ENCODE measurements around the gene PRKCH.

The PRKCH gene

DNA sequence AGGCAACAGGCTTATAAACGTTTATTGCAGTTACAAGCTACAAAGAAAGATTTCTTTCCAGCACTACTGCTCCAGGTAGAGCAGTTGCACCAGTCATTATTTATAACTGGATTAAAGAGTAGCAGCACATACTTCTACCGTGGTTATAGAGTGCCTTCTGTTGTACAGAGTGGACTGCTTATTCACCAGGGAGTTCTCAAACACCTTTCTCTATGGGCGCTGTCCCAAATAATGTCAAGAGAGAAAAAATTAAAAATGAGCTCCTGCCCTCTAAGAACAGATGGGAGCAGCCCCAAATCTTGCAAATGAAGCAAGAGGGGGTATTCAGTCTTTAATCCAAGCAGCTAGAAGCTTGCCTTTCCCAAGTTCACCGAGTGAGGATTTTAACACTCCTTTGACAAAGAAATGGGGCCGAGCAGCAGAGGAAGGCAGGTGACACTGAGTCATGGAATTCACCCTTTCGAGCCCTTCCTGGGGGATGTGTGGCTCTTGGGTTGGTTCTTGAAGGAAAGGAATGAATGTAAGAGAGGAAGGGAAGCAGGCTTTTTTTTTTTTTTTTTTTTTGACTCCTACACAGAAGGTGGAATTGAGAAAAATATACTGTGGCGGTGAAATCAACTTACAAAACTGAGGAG, 181.2 kb downstream of the PRKCH start:
- in situ Hi-C loops (cut with MboI; ENCODE audit: low sequenced_read_pairs): no loop called here

DNA sequence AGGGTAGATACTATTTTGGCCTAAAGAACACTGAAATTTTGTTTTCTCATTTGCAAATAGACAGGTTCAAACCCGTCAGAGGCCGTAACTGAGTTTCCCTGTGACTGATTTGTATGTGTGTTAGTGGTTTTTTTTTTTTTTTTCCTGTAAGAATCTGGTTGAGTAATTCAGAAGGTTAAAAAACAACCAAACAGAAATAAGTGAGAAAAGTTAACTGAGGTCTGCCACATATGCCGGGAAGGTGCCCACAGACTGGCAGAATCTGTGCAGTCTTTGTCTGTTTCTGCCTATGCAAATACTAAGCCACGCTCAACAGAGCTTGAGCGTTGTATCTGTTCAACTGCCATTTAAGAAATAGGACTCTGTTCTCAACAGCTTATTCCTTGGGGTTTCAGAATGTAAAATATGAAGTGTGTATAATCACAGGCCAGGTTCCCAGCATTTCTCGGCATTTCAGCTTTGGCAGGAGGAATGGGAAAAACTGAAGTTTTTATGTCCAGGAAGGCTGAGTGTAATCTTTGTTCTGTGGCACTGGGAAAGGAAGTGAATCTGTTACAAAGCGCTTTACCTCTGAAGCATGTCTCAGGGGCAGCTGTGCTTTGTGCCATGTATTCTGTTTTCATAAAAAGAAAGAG, 181.9 kb downstream of the PRKCH start:
- in situ Hi-C loops (cut with MboI; ENCODE audit: low sequenced_read_pairs): no loop called here

DNA sequence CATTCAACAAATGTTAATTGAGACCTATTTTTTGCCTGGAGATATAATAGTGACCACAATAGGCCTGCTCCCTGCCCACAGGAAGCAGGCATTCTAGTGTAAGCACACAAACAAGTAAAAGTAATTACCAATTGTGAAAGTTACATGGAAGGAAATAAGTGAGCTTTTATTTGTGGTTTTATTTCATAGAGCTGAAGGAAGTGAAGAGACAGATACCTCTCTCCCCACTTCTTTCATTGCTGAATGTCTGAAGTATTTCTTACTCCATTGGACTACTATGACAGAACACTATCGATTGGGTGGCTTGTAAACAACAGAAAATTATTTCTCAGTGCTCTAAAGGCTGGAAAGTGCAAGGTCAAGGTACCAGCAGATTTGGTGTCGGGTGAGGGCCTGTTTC, 183.5 kb downstream of the PRKCH start:
- in situ Hi-C loops (cut with MboI; ENCODE audit: low sequenced_read_pairs): no loop called here

DNA sequence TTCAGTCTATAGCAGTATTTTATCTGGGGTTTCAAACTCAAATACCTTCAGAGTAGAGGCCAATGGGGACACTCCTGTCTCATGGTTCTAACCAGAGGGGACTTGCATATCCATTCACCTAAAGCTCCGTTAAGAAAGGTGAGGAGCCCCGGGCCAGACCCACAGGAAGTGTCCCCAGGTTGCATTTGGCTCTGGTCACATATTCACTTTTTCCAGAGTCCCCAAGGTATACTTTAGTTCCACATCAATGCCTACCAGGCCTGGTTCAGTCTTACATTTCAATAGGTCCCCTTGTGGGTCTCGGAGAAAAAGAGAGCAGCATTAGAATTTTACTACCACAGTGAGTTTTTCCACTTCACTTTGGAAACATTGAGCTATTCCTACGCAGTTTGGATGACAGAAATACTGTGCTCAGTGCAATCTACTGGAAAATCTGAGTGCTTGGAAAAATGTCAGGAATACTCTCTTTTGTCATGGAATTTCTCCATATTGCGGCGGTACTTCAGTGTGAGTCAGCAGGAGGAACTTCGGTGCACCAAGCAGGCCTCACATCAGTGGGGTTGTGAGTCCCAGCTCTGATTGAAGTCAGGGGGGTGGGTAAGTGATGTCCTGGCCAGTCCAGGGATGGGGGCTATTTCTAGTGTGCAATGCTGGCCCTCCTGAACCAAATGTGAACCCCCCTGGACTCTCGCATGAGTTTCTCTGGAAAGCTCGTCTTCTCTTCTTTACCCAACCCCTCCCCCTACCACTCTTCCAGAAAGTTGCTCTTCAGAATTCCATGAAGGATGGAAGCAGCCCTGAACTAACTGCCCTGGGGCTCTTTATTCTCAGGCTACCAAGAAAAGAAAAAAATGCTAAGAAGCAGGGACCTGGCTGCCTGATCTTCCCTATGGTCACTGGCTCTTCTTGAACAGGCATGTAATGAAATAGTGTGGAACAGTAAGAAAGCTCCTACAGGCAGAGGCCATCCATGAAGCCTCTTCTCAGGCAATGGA, 184.7 kb downstream of the PRKCH start:
- in situ Hi-C loops (cut with MboI; ENCODE audit: low sequenced_read_pairs): no loop called here

DNA sequence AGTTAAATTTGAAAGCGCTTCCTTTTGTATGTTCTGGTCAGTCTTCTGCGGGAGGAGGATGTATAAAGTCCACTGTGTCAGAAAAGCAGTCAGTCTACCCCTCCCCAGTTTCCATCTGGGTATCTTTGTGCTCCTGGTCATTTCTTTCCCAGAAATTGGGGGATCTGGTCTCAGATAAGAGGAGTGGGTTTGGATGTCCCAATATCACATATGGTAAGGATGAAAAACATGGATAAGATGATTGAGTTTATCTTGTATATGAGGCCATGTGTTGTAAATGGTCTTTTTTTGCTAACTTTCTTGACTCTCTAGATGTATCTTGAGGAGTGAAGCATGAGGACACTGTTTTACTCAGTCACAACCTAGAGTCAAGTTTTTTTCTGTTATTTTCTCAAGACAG, 187.1 kb downstream of the PRKCH start:
- in situ Hi-C loops (cut with MboI; ENCODE audit: low sequenced_read_pairs): no loop called here

DNA sequence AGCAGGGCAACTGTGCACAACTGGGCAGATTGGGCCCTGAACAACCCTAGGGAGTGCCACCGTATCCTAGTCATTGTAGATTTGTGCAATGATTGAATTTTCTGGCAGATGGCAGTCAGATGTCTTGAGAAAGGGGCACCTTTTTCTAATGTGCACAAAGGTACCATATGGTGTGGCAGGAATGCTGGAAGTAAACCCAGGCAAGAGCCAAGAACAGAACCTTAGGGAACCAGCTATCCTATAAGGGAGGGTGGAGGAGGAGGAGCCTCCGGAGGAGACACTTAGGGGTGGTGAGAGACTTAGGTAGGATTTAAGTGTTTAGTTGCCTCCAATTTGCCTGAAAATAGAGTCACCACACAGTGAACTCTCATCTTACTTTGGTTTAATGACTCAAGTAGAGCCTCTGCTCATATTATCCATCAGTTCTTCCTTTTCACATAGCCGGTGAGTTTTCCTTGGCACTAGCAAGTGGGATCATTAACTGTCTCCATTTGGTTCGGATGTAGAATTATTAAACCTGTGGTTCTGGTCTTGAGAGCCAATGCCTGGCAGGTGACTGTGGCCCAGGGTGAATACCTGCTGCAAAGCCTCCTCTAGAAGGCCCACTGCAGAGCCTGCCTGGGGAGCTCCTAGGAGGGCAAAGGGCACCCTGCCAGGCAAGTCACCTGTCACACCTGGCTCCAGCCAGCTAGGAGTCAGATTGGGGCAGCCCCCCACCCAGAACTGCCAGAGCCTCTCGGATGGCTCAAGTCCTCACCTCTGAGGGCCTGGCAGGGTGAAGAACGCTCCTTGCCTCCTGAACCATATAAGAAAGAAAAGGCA, 189.6 kb downstream of the PRKCH start:
- in situ Hi-C loops (cut with MboI; ENCODE audit: low sequenced_read_pairs): no loop called here

DNA sequence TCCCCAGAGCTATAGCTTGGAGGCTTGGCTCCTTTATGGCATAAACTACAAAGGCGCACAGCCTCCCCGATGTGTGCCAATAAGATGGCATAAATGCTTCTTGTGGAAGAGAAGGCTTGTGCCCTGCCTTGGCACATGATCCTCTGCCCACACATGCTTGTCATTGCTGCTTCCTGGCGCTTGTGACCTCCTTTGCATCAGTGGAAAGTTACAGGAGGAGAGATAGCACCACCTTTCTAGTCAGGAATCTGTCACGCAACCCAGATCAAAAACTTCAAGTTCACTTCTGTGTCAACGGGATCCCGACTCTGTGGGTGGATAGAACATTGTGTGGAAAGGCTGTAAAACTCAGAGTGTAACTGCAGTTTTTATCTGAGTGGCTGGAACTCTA, 190.2 kb downstream of the PRKCH start:
- in situ Hi-C loops (cut with MboI; ENCODE audit: low sequenced_read_pairs): no loop called here

DNA sequence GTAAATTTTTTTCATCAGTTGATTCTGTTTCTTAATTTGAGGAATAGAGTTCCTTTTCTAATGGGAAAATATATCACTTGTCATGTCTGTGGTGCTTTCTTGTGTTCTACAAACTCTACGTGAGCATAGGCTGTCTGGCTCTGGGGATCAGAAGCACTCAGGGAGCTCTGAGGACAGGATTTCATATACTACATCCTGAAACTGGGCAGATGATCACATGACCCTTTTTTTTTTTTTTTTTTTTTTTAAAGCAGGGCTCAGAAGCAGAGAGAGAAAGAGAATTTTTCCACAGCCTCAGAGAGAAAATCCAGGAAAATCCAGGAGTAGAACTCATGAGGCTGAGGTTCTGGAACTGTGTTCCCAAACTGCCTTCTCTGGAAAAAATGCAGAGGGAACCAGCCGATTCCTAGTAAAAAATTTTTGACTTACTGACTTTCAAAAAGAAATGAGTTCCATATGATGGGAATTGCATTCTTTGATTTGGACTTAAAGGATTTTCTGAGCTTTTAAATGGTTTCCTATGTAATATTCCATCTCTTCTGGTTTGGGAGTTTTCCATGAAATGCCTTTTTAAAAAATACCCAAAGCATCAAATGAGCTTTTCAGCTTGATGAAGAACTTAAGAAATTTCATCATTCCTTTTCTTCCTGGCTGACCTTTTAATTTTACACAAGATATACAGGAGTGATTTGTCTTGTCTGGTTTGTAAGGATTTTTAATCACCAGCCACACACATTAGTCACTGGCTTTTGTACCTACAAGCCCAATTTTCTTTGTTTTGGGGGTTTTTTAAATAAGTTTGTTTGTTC, 190.9 kb downstream of the PRKCH start:
- in situ Hi-C loops (cut with MboI; ENCODE audit: low sequenced_read_pairs): no loop called here

DNA sequence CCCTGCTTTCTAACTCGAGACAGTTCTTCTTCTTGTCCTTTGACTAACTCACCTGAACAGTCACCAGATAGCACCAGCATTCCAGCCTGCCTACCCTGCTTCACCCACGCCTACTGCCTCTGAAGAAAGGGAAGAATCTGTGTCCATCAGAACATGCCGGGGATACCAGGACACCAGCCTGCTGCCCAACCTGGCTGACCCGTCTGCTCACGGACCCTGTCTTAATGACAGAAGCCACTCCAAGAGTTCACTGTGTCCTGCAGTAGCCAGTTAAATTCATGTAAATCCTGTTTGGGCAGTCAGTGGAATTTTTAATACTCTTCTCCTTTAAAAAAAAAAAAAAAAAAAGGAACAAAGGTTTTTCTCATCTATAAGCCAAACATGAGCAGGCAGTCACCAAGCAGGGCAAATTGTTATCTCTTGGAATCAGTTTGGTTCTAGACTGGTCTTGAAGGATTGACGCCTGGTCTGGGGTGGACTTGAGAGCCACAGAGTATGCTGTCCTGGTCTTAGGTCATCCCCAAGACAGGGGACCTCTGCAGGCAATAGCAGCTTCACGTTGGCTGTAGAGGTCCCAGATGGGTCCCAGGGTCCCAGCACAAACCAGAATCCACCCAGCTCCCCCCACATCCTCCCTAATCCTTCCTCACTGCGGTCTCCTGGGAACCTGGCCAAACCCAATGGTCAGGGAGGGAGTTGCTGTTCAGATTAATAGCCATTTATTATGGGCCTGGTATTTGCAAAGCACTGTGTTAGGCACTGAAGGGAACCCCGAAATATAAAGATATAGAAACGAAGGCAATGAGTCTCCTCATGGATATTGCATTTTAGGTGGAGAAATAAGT, 192.8 kb downstream of the PRKCH start:
- in situ Hi-C loops (cut with MboI; ENCODE audit: low sequenced_read_pairs): no loop called here

DNA sequence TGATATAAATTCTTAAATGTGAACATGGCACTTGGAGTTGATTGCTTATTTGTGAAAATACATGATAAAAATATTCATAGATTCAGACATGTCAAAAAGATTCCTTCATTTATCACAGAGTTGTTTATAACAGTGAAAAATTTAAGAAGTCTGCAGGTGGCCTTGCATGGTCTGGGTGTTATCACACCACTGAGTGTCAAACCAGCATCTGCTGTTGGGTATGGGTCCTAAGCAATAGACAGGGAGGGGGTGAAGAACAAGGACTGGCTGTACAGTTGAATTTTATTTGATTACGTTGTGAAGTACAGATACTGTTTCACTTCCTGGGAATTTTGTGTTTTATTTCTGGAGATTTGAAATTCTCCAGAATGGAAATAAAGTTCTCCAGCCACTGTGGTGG, 193.5 kb downstream of the PRKCH start:
- in situ Hi-C loops (cut with MboI; ENCODE audit: low sequenced_read_pairs): no loop called here

DNA sequence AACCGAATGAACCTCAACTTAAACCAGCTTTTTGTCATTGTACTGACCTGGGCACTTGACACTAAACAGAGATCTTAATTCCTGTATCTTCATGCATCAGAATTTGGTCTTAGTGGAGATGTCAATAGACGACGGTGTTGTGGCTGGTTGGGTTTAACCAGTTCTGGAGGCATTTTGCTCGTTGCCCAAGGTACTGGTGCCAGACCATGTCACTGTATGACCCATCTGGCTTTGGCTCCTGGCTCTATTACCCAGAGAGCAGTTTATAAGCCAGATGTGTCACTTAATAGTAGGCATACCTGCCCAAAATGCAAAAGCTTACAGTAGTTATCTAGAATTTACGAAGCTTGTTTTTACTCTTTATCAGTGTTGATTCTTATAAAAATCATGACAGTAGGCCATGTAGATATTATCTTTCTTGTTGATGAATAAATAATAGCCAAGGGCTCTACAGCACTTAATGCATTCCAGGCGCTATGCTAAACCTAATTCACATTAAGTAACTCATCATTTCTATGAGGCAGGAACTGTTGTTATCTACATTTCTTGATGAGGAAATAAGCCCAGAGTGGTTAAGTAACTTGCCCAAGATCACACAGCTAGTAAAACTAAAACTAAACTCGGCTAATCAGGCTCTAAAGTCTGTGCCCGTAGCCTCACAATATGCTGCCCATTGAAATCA, 194.2 kb downstream of the PRKCH start:
- in situ Hi-C loops (cut with MboI; ENCODE audit: low sequenced_read_pairs): no loop called here

DNA sequence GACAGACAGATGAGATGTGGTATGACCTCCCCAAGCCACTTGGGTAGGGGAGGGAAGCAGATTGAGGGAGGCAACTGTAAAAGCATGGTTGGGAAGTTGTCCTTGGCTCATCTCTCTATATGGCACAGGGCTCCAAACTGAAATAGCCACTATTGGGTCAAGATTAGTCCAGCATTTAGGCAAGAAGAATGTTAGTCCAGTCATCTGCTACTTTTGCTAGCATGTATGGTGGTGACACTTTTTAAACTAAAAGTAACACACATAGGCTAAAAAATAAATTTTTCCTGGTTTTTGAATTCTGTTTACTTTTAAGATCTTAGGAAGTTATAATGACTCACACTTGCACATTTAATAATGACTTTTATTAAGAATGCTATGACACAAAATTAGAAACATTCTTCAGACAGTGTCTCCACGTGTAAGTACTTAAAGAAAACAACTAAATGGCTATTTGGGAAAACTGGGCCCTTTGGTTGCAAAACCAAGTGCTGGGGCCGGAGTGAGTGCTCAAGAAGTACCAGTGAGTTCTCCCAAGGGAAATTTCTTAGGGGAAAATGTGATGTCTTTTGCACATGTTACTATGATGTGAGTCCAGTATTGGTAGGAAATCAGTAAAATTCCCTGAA, 194.9 kb downstream of the PRKCH start:
- in situ Hi-C loops (cut with MboI; ENCODE audit: low sequenced_read_pairs): no loop called here

DNA sequence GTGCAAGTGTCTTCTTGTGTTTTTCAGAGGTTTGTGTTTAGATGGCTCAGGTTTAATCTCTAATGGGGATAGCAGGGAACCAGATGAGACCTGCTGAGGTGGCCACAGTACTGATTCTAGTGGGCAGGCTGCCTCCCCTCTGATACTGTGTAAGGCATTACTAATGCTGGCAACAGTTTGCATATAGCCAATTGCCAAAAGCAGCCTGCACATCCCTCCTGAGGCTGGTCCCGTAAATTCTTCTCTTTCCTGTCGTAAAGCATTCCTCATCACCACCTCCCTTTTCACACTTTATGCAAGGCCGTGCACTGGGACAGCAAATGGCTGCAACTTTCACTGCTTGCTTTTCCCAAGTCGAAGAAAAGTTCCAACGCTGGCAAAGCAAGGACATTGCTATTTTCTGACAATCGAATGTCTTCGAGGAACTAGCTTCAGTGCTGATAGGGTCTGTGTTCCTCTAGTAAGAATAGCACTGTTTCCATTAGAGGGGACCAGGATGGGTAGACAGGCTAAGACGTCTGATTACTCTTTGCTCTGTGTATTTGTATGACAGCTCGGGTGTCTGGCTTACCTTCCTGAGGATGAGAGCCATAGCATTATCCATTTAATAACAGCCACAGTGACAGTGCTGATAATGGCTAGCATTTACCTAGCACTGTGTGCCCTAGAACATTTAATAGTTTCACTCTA, 195.7 kb downstream of the PRKCH start:
- in situ Hi-C loops (cut with MboI; ENCODE audit: low sequenced_read_pairs): no loop called here

DNA sequence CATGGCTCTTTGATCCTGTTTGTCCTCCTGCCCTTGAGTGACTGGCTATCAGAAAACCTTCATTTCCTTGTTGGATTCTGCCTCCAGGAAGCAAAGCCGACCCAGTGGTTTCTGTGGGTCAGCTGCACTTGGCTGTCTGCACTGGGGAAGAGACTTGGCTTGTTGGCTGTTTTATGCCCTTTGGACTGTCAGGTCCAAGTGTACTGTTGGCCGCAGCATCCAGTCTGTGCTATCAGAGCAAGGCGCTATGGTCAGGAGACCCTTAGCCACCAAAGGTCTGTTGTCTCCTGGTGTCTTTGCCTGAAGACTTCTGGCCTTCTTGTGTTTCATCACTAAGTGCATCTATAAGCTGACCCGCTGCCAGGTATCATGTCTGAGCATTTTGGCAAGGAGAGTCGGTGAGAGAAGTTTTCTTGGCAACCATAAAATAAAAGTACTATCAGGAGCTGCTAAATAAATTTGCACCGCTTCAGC, 196.6 kb downstream of the PRKCH start:
- in situ Hi-C loops (cut with MboI; ENCODE audit: low sequenced_read_pairs): no loop called here

DNA sequence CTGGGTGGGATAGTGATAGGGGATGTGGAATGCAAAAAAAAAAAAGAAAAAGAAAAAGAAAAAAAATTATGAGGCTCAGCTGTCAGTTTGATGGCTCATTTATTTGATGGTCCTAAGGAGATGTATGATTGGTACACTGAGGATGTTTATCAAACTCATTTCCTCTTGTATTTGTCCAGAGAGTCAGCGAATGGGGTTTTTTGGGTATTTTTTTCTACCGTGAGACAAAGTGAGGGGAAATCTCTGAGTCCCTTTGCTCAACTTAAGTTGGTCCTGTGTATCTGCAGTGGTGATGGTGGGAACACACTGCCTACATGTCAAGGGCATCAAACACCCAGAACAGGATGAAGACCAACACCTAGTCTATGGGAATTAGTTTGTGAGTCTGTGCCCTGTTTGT, 197.0 kb downstream of the PRKCH start:
- in situ Hi-C loops (cut with MboI; ENCODE audit: low sequenced_read_pairs): no loop called here

DNA sequence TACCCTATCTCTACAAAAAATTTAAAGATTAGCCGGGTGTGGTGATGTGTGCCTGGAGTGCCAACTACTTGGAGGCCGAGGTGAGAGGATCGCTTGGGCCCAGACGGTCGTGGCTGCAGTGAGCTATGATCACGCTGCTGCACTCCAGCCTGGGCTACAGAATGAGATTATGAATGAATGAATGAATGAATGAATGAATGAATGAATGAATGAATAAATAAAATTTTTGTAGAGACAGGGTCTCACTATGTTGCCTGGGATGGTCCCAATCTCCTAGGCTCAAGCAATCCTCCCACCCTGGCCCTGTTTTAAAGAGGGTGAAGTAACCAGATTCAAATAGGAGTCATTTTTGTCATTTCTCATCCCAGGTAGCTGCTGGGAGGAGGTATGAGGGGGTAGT, 197.7 kb downstream of the PRKCH start:
- in situ Hi-C loops (cut with MboI; ENCODE audit: low sequenced_read_pairs): no loop called here

DNA sequence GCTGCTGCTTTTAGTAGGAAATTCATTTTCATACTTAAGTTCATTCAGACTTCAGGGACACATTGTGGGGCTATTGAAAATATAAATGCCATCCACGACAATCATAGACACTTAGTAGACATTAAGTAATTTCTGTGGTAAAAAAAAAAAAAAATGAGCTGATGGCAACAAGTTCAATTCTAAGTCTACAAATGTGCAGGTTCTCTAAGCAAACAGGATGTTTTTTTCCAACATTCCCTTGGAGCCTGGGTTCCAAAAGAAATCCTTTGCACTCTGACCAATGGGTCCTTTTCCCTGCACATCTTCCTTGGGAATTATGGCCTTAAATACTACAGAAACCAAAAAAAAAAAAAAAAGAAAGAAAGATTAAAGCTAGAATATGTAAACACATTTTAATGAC, 198.4 kb downstream of the PRKCH start:
- in situ Hi-C loops (cut with MboI; ENCODE audit: low sequenced_read_pairs): no loop called here

DNA sequence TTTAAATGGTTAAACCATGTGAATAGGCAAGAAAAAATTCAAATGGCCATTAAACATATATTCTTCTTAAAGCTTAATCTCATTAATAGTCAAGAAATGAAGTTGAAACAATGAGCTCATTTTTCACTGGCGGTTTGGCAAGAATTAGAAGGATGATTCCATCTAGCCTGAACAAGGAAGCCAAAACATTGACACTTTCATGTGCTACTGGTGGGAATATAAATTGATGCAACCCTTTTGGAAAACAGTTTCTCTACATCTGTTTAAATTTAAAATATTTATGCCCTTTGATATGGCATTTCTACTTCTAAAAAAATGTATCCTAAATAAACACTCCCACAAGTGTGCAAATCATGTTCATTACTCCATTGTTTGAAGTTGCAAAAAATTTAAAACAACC, 199.2 kb downstream of the PRKCH start:
- in situ Hi-C loops (cut with MboI; ENCODE audit: low sequenced_read_pairs): no loop called here
